SK-N-MC (cell line): Measurements from ENCODE around the gene AMIGO3.
"Not testable (repeated sequence)": the region's sequence is repeated elsewhere in the genome, so short reads cannot be mapped to it uniquely, and the experiment has no call there.

Source experiments
- DNase-seq: peaks from one replicate; pipeline ENCODE4 v3.0.0-alpha.2; 2011; ENCODE audit warnings: low read depth, low spot score
- H3K27ac ChIP-seq: fragments of 200-600 bp; sonication (generic); 2 replicates; pipeline ENCODE4 v1.5.1; 2016; ENCODE audit warnings: mixed run types
- H3K36me3 ChIP-seq: fragments of 200-600 bp; sonication (generic); 2 replicates; pipeline ENCODE4 v1.6.1; 2017; ENCODE audit warnings: antibody characterized with exemption, low read length, mixed read lengths; ENCODE audit not compliant: insufficient read depth
- H3K4me3 ChIP-seq: fragments of 200-600 bp; sonication (generic); 2 replicates; pipeline ENCODE4 v1.5.1; 2016
- H3K9ac ChIP-seq: fragments of 200-600 bp; sonication (generic); 2 replicates; pipeline ENCODE4 v1.8.0; 2017; ENCODE audit warnings: mixed run types, mixed read lengths; ENCODE audit not compliant: insufficient read length
- H3K9me3 ChIP-seq: fragments of 200-600 bp; sonication (generic); 2 replicates; pipeline ENCODE4 v1.6.1; 2017; ENCODE audit warnings: low read depth, mild to moderate bottlenecking, antibody characterized with exemption, low read length, moderate library complexity, mixed read lengths
- EZH2 ChIP-seq: fragments of 200-600 bp; sonication (generic); IDR thresholded peaks from one replicate; pipeline ENCODE4 v1.6.1; 2017; ENCODE audit warnings: antibody characterized with exemption
- FOXP2 ChIP-seq: optimal IDR thresholded peaks from 2 replicates; pipeline ENCODE3; 2011; ENCODE audit warnings: mild to moderate bottlenecking, moderate library complexity; ENCODE audit not compliant: insufficient read depth; ENCODE audit errors: extremely low read length, control extremely low read depth
- POLR2AphosphoS5 ChIP-seq: IDR thresholded peaks from 2 replicates; pipeline ENCODE4 v1.6.1; 2012; ENCODE audit warnings: mild to moderate bottlenecking, low read depth, low read length, borderline replicate concordance

The AMIGO3 gene

DNA sequence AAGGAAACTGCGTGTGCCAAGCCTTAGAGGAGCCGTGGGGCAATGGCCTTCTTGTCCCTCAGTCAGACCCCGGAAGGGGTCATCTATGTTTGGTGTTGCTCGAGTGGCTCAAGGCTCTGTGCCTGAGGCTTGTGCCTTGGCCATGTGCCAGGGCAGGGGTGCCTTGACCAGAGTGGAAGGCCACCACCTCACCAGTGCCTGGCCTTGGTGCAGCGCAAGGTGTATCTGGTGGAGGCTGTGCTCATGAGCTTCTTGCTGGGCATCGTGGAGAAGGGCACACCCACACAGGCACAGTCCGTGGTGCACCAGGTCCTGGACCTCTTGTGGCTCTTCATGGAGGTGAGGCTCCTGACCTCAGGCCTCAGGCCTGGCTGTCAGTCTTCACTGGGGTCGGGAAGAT, 19.5 kb downstream of the AMIGO3 start:
- Histone ChIP-seq H3K9ac (no peak overlapping the region), H3K4me3 (no peak overlapping the region), H3K27ac (no peak overlapping the region), H3K9me3 (no peaks in the 10 kb centered on the region), H3K36me3 (no peaks in the 10 kb centered on the region)
- TF ChIP-seq EZH2 (no peak), FOXP2 (no peak), POLR2AphosphoS5 (no peak)
- DNase-seq, result no peak

DNA sequence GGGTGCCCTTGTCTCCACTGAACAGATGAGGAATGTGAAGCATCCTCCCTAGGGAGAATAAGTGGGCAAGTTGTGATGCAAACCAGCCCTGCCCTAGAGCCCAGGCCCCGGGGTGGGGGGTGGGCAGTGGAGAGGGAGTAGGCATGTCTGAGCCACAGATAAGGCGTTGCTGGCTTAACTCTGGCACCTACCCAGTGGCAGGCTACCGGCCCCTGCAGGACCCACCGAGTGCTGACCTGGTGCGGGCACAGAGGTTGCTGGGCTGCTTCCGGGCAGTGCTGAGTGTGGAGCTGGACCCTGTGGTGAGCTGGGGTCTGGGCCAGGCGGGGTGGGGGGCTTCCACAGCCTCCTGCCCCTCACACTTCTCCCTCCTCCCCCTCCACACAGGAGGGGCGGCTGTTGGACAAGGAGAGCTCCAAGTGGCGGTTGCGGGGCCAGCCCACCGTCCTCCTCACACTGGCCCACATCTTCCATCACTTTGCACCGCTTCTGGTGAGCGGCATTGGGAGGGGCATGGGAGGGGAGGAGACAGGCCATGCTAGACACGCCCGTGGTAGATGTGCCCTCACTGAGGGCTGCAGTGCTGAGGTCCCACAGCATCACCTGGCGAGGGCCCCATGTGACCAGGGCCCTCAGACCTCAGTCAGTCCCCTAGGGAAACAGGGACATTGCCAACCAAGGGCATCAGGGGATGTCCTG, 20.1 kb downstream of the AMIGO3 start:
- no peak overlapping the region for H3K9ac ChIP-seq
- no peak for TF ChIP-seq EZH2
- TF ChIP-seq POLR2AphosphoS5, result no peak
- TF ChIP-seq FOXP2, result no peak
- no peaks in the 10 kb centered on the region for H3K9me3 ChIP-seq
- H3K4me3 ChIP-seq, result no peak overlapping the region
- DNase-seq, result no peak
- no peaks in the 10 kb centered on the region for H3K36me3 ChIP-seq
- no peak overlapping the region for H3K27ac ChIP-seq

DNA sequence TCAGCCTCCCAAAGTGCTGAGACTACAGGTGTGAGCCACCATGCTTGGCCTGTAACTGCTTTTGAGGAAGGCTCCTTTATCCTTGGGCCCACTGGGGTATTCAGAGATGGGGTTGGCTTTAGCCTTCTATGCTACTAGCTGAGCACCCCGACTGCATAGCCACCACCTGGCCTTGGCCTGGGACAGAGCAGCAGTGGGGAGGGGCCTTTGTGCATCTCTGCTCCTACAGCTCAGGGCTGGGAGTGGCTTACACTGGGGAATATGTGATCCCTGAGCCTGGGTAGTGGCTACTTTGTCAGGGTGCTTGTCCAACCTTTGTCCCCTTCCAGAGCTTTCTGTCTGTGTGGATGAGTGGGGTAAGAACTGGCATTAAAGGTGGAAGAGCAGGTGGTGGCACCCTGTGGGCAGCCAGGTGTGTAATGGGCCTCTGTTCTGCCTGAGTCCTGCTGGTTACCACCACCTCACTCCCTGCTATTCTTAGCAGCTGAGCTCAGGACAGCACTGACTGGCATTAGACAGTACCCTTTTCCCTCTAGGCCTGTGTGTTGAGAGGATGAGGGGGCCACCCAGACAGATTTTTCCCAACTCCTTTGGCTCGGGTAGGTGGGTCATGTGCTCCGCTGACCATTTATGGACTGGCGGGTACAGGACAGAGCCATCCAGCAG, 24.0 kb downstream of the AMIGO3 start:
- H3K4me3 ChIP-seq, H3K9ac ChIP-seq, H3K36me3 ChIP-seq, DNase-seq, H3K9me3 ChIP-seq, H3K27ac ChIP-seq: not testable (repeated sequence)

DNA sequence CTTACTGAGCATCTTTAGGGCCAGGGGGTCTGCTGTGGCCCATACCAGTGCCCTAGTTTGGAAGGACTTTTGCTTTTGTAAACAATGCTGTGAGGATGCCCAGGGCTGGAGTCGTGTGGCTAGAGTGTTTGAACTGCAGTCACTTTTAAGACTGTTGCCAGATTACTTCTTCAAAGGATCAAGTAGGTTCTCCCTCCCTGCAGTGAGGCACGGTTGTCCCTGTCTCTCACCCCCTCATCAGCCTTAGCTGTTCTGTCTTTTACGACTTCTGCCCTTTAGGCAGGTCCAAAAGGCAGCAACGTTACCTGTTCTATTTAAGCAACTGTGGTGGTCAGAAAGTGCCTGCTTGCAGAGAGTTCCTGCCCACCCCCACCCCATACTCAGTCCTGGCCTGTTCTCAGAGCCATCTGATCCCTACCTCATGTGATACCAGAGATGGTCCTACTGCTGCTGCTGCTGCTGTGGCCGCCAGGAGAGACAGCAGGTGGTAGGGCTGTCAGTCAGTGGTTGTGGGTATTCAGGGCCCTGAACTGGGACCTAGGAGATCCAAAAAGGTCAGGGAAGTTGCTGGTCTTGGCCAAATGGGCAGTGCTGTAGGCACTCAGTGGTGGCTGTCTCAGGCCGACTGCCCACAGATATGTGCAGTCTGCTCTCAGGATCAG, 24.9 kb downstream of the AMIGO3 start:
- not testable (repeated sequence) for H3K4me3 ChIP-seq, DNase-seq, H3K9me3 ChIP-seq, H3K27ac ChIP-seq, H3K36me3 ChIP-seq, H3K9ac ChIP-seq

DNA sequence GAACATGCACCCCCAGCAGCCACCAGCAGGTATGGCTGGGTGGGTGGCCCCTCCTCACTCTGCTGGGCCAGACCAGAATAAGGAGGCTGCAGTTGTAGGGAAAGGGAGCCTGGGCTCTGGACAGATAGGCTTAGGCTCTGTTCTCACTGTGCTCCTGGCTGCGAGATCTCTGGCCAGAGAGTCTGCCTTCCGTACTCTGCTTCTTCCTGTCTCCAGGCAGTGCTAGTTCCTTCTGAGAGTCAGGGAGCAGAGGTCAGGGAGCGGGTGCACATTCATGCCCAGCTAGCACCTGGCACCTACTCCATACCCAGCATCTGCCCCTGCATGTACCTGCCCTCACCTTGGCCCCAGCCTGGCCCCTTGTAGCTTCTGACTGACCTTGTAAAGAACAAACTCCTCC, 28.0 kb downstream of the AMIGO3 start:
- not testable (repeated sequence) for H3K27ac ChIP-seq, DNase-seq, H3K9me3 ChIP-seq, H3K9ac ChIP-seq, H3K4me3 ChIP-seq, H3K36me3 ChIP-seq

DNA sequence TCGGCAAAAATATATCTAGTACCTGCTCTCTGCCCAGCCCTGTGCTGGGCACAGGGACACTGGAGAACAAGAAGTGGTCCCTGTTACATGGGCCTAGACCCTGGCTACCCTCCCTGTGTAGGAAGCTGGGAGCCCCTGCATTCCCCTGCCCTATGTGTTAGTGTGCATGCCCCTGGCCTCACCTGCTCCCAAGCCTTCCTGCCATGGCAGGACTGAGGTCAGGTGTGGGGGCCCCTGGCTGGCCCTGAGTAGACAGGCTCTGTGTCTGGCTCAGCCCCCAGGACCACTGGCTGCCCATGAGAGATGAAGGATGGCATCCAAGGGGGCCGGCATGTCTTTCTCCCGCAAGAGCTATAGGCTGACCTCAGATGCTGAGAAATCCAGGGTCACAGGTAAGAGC, 28.6 kb downstream of the AMIGO3 start:
- H3K27ac ChIP-seq, H3K4me3 ChIP-seq, H3K9me3 ChIP-seq, H3K9ac ChIP-seq, H3K36me3 ChIP-seq, DNase-seq: not testable (repeated sequence)

DNA sequence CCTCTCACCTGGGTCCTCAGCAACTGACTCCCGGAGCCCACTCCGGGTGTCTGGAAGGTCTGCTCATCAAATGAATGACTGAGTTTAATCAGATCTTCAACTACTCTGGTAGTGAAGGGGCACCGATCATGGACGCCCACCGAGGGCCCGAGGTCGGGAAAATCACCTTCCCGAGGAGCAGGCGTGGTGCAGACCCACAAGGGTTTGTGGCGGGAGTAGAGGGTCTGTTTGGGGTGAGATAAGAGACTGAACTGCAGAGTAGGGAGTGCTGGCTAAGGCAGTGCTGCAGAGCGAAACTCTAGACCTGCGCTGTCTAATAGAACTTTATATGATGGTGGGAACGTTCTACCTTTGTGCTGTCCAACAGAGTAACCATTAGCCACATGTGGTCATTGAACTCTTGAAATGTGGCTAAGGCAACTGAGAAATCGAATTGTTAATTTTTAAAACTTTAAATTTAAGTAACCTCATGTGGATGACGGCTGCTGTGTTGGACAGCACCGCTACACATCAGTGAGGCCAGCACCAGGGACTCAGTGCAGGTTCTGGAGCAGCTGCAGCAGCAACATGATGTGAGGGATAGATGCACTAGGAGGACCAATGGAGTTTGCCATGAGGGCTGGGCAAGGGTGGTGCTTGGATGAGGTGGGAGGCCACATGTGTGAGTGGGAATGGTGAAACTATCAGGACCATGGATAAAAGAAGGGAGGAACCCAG, 29.4 kb downstream of the AMIGO3 start:
- not testable (repeated sequence) for H3K36me3 ChIP-seq

DNA sequence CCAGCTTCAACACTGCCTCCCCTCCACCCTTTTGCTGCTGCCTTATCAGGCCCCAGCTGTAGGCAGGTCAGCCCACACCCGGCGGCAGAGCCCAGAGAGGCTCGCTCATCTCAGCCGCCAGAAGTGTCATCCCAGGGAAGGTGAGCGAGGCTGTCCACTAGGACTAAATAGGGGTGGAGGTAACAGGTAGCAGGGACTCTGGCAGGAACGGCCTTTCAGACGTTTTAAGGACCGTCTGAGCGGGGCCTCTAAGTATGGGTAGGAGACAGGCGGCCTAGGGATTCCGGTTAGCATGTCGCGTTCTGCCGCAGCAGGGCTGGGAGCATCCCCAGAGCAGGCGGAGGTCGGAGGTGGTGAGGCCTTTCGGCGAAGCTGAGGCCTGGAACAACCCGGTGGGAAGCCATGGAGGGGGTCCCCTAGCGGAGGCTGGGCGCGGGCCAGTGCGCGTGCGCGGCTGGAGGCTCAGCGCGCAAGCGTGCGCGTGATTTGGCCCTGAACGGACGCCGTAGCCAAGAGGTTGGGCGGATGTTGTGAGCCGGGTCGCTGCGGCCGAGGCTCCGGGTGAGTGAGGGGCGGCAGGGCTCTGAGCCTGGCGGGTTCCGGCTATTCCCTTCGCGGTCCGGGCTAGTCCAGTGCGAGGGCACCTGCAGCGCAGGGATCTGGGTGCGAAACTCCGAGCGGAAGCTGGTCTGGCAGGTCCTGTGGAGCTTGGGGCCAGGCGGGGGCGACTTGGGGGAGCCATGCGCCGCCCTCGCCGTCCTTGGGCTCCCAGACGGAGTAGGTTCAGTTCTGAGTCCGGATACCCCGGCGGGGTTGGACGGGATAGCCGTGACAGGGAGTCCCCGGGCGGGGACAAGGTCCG, 30.2 kb downstream of the AMIGO3 start, which contains the start of the genes MST1 and RNF123:
MST1 (minus strand) TSS at position 429 of the 862 bp plus-strand sequence. CDS start 783 bp downstream, outside the sequence.
RNF123 (plus strand) TSS at position 512 of the 862 bp plus-strand sequence. CDS start 1,609 bp downstream, outside the sequence.
- Histone ChIP-seq H3K4me3 (peak within 1 kb of the TSS; percentile 85), H3K36me3 (no peaks in the 10 kb centered on the region), H3K9ac (peak within 1 kb of the TSS; percentile 86), H3K9me3 (no peaks in the 10 kb centered on the region), H3K27ac (no peak within 1 kb of the TSS)
- TF ChIP-seq FOXP2 (no peak), EZH2 (no peak), POLR2AphosphoS5 (peak; percentile 79)
- peak; percentile 26 for DNase-seq

More for the DNA sequence above, 29.4 kb downstream of the AMIGO3 start:
- H3K4me3 ChIP-seq, result peak overlapping the region; percentile 85
- H3K27ac ChIP-seq, DNase-seq, H3K9me3 ChIP-seq: not testable (repeated sequence)
- H3K9ac ChIP-seq, result peak overlapping the region; percentile 86

DNA sequence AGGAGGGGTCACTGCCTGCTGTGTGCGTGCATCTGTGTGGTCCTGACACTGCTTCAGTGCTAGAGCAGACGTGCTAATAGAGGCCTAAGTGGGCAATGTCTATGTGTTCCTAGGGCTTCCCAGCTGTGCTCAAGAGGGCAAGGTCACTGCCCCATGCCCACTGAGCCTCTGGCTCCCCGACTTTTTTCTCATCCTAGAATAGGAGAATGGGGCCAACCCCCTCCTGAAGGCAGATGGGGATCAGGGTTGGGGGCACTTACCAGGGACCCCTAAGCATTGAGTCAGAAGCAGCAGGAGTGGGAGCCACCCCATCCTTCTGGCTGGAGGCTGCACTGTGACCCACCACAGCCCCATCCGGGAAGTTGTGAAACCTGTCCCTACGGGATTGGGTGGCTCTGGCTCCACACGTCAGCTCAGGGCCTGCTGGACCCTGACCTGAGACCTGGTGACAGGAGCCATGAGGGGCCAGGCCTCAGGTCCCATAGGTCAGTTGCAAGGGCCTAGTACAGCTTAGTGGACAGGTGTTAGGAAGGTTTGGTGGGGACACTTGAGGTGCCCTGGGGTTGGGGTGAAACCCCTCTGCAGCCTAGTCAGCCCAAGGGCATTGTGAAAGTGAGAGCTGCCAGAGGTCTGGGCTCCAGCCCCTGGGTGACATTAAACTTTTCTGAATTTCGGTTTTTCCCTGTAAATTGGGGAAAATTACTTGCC, 31.0 kb downstream of the AMIGO3 start:
- H3K36me3 ChIP-seq, DNase-seq, H3K9me3 ChIP-seq, H3K27ac ChIP-seq: not testable (repeated sequence)
- Histone ChIP-seq H3K4me3 (peak overlapping the region; percentile 85), H3K9ac (peak overlapping the region; percentile 86)

DNA sequence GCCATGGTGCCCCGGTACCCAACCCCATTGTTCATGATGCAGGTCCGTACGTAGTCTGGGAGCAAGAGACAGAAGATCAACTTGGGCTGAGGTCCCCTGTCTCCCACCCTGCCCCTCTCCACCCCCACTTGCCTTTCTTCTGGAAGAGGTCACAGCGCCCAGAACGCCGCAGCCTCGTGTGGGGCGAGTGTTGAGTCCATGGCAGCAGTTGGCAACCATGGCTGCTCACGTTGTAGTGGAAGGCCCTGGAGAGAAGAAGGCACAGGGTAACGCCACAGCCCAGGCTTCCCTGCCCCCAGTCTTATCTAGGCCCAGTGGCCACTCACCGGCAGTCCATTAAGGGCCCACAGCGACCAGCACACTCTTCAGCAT, 32.1 kb downstream of the AMIGO3 start:
- not testable (repeated sequence) for H3K9me3 ChIP-seq, DNase-seq, H3K27ac ChIP-seq, H3K36me3 ChIP-seq, H3K9ac ChIP-seq, H3K4me3 ChIP-seq

DNA sequence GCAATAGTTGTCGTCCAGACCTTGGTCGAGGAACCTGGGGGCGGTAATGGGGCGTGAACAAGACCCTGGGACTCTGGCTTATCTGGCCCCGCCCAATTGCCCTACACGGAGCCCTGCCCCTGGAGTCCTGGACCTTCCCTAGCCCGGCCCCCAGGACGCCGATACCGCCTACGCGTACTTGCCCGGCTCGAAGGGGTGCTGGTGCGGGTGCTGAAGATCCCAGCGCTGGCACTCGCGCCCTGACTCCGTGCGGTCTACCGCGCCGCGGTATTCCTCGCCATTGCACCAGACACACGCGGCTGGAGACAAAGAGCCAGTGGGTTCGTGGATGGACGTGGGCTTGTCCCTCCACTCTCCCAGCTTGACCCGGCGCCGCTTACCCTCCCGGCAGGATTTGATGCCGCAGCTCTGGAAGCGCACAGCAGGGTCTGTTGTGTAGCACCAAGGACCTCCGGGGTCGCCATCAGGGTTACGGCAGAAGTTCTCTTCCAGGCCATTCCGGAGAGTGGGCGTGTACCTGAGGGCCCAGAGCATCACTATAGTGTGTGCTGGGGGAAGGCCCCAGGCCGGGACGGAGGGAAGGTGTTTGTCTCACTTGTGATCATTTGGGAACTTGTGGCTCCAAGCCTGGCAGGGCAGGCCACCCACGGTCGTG, 32.6 kb downstream of the AMIGO3 start:
- DNase-seq, H3K36me3 ChIP-seq, H3K4me3 ChIP-seq, H3K27ac ChIP-seq, H3K9me3 ChIP-seq, H3K9ac ChIP-seq: not testable (repeated sequence)
